Uterus (tissue), 4 donors: ENCODE results near the gene RGL1. TPM values are rescaled to one million over a fixed set of nuclear protein-coding genes. Genes with fewer than 3 reads are reported as not detected.

Source experiments
- DNase-seq, 2 donors: peaks; one replicate each; pipeline ENCODE4 v3.0.0-alpha.2; 2019 to 2020
- H3K27ac ChIP-seq, 2 donors: fragments of 200-600 bp; sonication (generic); 1 replicate in 1 of 2; 2 replicates in 1 of 2; pipeline ENCODE4 v1.5.1; 2016 to 2018
- H3K27me3 ChIP-seq, 2 donors: fragments of 200-600 bp; sonication (generic); one replicate each; pipeline ENCODE4 v1.5.1; 2018 to 2019; ENCODE audit warnings: control low read depth in 1 of 2
- H3K36me3 ChIP-seq, 2 donors: fragments of 200-600 bp; sonication (generic); one replicate each; pipeline ENCODE4 v1.5.1; 2019; ENCODE audit warnings: control low read depth in 1 of 2
- H3K4me1 ChIP-seq, 2 donors: fragments of 200-600 bp; sonication (generic); one replicate each; pipeline ENCODE4 v1.5.1; 2018 to 2019; ENCODE audit warnings: control low read depth in 1 of 2
- H3K4me3 ChIP-seq, 2 donors: fragments of 200-600 bp; sonication (generic); 1 replicate in 1 of 2; 2 replicates in 1 of 2; pipeline ENCODE4 v1.5.1; 2018 to 2019; ENCODE audit warnings: mild to moderate bottlenecking in 1 of 2
- H3K9me3 ChIP-seq, 2 donors: fragments of 200-600 bp; sonication (generic); one replicate each; pipeline ENCODE4 v1.5.1; 2019; ENCODE audit warnings: control low read depth in 1 of 2
- POLR2A ChIP-seq, 2 donors: fragments of 450-650 bp; IDR thresholded peaks; one replicate each; pipeline ENCODE4 v1.6.1; 2016; ENCODE audit warnings: antibody characterized with exemption in 2 of 2, mild to moderate bottlenecking in 1 of 2, moderate library complexity in 1 of 2
- intact Hi-C: fragments of 100-400 bp; cut with DNase I; formaldehyde crosslinking; loops from one replicate; pipeline ENCODE4 v1.15.1; 2023; ENCODE audit warnings: low total_unique reads
- total RNA-seq, 4 donors: library from RNA; depleted of rRNA in 3 of 4; stranded (reverse); fragments of >200 nt in 3 of 4; gene quantifications; one replicate each; pipeline versions ENCODE4 v1.1.0 to v1.2.4, GENCODE V29; 2014 to 2023
- TF ChIP-seq, protein P1 (sequence below), 4 experiments: fragments of 200-600 bp in 2 of 4; fragments of 450-650 bp in 2 of 4; sonication (generic) in 2 of 4; IDR thresholded peaks; one replicate each; pipeline ENCODE4 v1.5.1; 2016 to 2019; ENCODE audit warnings: antibody characterized with exemption in 4 of 4, mild to moderate bottlenecking in 2 of 4, moderate library complexity in 1 of 4
- donor health status: DM: yes; HTN: yes; CAD: no.

Gene RGL1
- total RNA-seq, 4 donors from 2014 or later = 6.9 to 92.9 (median 16.3) TPM

DNA sequence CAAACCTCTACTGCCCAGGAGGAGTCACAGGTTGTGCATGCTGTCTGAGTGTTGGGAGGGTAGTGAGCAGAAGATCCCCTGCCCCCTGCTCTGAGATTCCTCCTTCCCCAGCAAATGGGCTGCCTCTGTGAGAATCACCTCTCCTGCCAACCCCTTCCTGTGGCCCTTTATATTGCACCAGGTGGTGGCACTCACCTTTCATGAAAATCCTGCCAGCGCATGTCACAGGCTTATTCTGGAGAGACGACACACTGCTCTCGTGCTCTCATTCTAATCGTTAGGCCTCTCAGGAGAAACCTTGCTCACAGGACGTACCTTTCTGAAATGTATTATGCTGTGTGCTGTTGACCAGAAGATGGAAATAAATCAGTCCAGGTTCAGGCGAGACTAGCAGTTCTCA, 113.7 kb downstream of the RGL1 start:
- Histone ChIP-seq H3K4me1 (peaks cover 0 to 6% of the 10 kb centered on the region in 2 donors), H3K27me3 (no peaks in the 10 kb centered on the region), H3K9me3 (no peaks in the 10 kb centered on the region), H3K36me3 (no peaks in the 10 kb centered on the region), H3K27ac (no peak overlapping the region), H3K4me3 (no peak overlapping the region)
- intact Hi-C loops = loop anchor here (5.0 kb wide), 1 partner anchor 266 kb away; the partner anchor contains the start of gene APOBEC4
- no peak for DNase-seq
- no peak for TF ChIP-seq POLR2A (IDR thresholded peaks at IDR 0.05)
- TF ChIP-seq, protein P1, sequence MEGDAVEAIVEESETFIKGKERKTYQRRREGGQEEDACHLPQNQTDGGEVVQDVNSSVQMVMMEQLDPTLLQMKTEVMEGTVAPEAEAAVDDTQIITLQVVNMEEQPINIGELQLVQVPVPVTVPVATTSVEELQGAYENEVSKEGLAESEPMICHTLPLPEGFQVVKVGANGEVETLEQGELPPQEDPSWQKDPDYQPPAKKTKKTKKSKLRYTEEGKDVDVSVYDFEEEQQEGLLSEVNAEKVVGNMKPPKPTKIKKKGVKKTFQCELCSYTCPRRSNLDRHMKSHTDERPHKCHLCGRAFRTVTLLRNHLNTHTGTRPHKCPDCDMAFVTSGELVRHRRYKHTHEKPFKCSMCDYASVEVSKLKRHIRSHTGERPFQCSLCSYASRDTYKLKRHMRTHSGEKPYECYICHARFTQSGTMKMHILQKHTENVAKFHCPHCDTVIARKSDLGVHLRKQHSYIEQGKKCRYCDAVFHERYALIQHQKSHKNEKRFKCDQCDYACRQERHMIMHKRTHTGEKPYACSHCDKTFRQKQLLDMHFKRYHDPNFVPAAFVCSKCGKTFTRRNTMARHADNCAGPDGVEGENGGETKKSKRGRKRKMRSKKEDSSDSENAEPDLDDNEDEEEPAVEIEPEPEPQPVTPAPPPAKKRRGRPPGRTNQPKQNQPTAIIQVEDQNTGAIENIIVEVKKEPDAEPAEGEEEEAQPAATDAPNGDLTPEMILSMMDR (IDR thresholded peaks at IDR 0.05) = no peak

- Histone ChIP-seq H3K36me3 (no peaks in the 10 kb centered on the region), H3K4me3 (no peak overlapping the region), H3K4me1 (peaks cover 0 to 2% of the 10 kb centered on the region in 2 donors), H3K27me3 (no peaks in the 10 kb centered on the region), H3K27ac (no peak overlapping the region), H3K9me3 (no peaks in the 10 kb centered on the region)
- DNase-seq = no peak
- intact Hi-C loops = no loop called here
- TF ChIP-seq, protein P1 (IDR thresholded peaks at IDR 0.05) = no peak
- TF ChIP-seq POLR2A (IDR thresholded peaks at IDR 0.05) = no peak
Observed at GRCh38 chr1:183920651-183921050, 115.7 kb downstream of the RGL1 start.

DNA sequence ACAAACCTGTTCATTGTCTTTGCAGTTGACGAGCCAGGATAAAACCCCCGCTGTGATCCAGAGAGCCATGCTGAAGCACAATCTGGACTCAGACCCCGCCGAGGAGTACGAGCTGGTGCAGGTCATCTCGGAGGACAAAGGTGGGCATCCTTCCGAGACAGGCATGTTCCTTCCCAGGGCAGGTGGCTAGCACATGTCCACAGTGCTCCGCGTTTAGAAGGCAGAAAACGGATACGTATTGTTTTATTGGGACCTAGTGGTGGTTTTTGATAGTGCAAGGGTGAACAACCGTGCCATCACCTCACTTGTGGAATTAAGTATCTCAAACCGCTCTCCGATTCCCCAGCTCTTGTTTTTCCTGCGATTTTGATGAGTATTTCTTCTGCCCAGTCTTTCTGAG, 117.3 kb downstream of the RGL1 start:
- H3K36me3 ChIP-seq = no peaks in the 10 kb centered on the region
- no peak for TF ChIP-seq POLR2A (IDR thresholded peaks at IDR 0.05)
- TF ChIP-seq, protein P1 (IDR thresholded peaks at IDR 0.05) = no peak
- H3K4me1 ChIP-seq = no peaks in the 10 kb centered on the region
- no peaks in the 10 kb centered on the region for H3K9me3 ChIP-seq
- H3K27ac ChIP-seq = no peak overlapping the region
- no peak overlapping the region for H3K4me3 ChIP-seq
- no peak for DNase-seq
- no peaks in the 10 kb centered on the region for H3K27me3 ChIP-seq
- intact Hi-C loops = no loop called here

DNA sequence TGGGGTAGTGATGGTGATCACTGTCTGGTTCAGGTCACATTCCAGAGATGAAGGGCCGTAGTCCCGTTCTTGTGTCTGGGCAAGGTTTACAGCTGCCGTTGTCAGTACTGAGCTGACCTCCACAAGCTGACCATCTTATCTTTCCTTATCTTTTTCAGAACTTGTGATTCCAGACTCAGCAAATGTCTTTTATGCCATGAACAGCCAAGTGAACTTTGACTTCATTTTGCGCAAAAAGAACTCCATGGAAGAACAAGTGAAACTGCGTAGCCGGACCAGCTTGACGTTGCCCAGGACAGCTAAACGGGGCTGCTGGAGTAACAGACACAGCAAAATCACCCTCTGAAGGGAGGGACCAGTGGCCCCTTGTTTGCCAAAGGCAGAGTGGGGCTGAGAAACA, 121.0 kb downstream of the RGL1 start:
- Histone ChIP-seq H3K9me3 (no peaks in the 10 kb centered on the region), H3K4me3 (no peak overlapping the region), H3K4me1 (no peaks in the 10 kb centered on the region), H3K36me3 (no peaks in the 10 kb centered on the region), H3K27me3 (no peaks in the 10 kb centered on the region), H3K27ac (no peak overlapping the region)
- no peak for TF ChIP-seq POLR2A (IDR thresholded peaks at IDR 0.05)
- intact Hi-C loops = no loop called here
- DNase-seq = no peak

DNA sequence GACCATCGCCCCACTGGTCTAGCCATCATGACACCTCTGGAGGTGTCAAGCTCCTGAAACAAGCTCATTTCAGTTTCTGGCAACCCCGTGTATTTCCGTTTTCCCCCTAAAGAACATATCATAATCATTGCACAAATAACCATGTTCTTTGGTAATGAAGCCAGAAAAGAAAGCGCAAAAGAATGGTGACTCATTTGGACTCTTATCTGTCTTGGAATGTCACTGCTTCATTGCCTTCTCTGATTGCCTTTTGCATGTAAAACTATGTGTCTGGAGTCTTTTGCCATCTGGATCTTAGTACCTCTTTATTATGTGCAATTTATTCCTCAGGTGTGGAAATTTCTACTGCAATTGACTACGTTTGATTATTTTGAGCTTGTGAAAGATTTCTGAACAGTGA, 122.1 kb downstream of the RGL1 start:
- Histone ChIP-seq H3K4me1 (no peaks in the 10 kb centered on the region), H3K36me3 (no peaks in the 10 kb centered on the region), H3K27me3 (no peaks in the 10 kb centered on the region), H3K4me3 (no peak overlapping the region), H3K9me3 (no peaks in the 10 kb centered on the region), H3K27ac (no peak overlapping the region)
- no peak for TF ChIP-seq POLR2A (IDR thresholded peaks at IDR 0.05)
- TF ChIP-seq, protein P1 (IDR thresholded peaks at IDR 0.05) = no peak
- no peak for DNase-seq
- intact Hi-C loops = no loop called here
